GM12873 (cell line): ENCODE results near the gene MSANTD3.

Experiments
- CTCF ChIP-seq: IDR thresholded peaks from 2 replicates; pipeline ENCODE4 v1.5.1; 2012; ENCODE audit warnings: low read depth, mild to moderate bottlenecking, moderate library complexity, low read length, control low read depth; ENCODE audit not compliant: insufficient read depth; ENCODE audit errors: missing control alignments

The MSANTD3 gene

GRCh38 chr9:100445903-100446549 lies 19.1 kb downstream of the MSANTD3 start:
- TF ChIP-seq CTCF: no peak

DNA sequence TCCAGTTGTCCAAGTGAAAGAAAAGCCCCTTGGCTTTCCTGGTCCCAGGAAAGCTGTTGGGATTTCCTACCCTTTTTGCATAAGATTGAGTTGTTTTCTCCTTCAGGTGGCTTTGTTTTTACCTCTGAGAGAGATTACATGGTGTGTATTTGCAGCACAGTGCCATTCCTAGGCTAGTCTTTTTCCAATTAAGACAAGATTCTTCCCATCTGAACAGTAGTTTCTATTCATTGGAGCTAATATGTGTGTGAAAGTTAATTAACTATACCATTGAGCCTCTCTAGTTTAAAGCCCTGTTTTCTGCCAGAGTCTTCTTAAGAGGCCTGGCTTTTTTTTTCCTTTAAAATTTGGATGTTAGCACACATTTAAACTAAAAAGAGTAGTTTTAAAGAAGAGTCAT lies 20.1 kb downstream of the MSANTD3 start:
- TF ChIP-seq CTCF: no peak

GRCh38 chr9:100448266-100448665 lies 21.3 kb downstream of the MSANTD3 start:
- TF ChIP-seq CTCF: no peak

DNA sequence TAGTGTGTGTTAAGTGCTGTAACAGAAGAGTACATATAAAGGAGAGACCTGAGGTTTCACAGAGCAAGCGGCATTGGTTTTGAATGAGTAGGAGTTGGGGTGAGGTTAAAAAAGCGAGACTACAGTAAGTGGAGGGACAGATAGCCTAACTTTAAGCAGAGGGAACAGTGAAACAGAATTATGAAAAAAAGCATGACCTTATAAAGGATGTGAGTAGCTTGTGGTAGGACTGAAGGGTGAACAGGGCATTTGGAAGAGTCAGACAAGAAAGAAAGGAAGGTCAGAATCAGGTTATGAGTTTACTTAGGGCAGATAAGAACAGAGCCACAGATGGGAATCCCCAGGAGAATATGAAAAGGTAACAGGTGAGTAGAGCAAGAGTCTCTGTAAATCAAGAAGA lies 22.5 kb downstream of the MSANTD3 start:
- no peak for TF ChIP-seq CTCF

DNA sequence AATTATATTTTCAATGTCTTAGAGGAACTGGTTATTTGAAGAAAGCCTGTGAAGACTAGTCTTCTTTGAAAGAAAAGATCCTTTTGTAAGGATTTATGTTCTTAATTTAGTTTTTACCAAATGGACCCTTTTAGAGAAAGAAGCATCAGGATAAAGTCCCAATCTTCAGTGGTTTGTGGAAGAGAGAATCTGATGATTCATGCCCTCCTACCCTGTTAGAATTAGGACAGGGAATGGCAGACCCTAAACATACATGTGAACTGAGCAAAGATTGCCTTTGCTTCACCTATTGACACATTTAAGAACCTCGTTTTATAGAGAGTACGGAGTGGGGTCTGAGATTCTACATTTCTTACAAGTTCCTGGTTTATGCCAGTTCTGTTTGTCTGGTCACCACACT lies 26.0 kb downstream of the MSANTD3 start:
- no peak for TF ChIP-seq CTCF

DNA sequence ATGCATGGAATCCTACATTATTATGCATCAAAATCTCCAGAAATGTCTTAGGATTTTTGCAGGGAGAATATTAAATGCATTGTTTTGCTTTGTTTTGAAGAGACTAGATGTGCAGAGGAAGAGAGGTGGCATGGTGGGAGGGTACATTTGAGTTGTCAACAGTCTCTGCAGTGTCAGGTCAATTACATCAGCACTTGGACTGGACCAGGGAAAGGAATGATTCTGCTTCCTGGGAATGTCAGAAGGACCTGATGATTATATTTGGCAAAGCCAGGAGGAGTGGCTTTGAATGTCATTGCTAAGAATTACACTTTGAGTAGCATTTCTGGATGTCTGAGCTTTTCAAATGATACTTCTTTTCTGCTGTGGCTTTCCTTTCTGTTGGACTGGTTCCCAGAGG lies 28.5 kb downstream of the MSANTD3 start:
- no peak for TF ChIP-seq CTCF

DNA sequence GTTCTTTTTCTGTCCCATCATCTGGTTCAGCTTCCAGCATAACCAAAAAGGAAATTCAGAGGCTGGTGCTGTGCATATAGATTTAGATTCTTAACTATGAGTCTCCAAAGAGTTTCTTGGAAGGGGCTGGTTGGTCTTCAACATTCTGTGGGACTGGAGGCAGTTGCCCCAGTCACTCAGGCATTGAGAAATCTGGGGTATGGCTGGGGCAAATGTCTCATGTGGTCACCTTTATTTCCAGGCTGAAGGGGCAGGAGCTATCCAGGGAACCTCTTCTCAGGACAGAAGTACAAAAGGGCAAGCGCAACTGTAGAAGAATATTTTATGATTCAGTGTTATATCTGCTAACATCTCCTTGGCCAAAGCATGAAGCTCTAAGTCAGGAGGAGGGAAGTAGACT lies 30.6 kb downstream of the MSANTD3 start:
- TF ChIP-seq CTCF: no peak
